Osteocyte (in vitro differentiated cells): ENCODE results near the gene SPON1. TPM values are rescaled to one million over a fixed set of nuclear protein-coding genes. Genes with fewer than 3 reads are reported as not detected.
"Not testable (repeated sequence)": the region's sequence is repeated elsewhere in the genome, so short reads cannot be mapped to it uniquely, and the experiment has no call there.

Source experiments
- DNase-seq: peaks from one replicate; pipeline ENCODE4 v3.0.0; 2021; ENCODE audit warnings: mixed read lengths; ENCODE audit not compliant: unreplicated experiment; ENCODE audit errors: extremely low spot score
- H3K27ac Mint-ChIP-seq: one replicate; pipeline ENCODE4 v1.8.0; 2021; ENCODE audit warnings: mild to moderate bottlenecking, mixed read lengths; ENCODE audit not compliant: unreplicated experiment
- H3K27me3 Mint-ChIP-seq: one replicate; pipeline ENCODE4 v1.8.0; 2021; ENCODE audit warnings: mixed read lengths; ENCODE audit not compliant: unreplicated experiment
- H3K36me3 Mint-ChIP-seq: one replicate; pipeline ENCODE4 v1.8.0; 2021; ENCODE audit warnings: mixed read lengths; ENCODE audit not compliant: unreplicated experiment
- H3K4me1 Mint-ChIP-seq: one replicate; pipeline ENCODE4 v1.8.0; 2021; ENCODE audit warnings: mixed read lengths; ENCODE audit not compliant: unreplicated experiment
- H3K4me3 Mint-ChIP-seq: one replicate; pipeline ENCODE4 v1.8.0; 2021; ENCODE audit warnings: mild to moderate bottlenecking, moderate library complexity, mixed read lengths; ENCODE audit not compliant: unreplicated experiment
- H3K9me3 Mint-ChIP-seq: one replicate; pipeline ENCODE4 v1.8.0; 2021; ENCODE audit warnings: mixed read lengths; ENCODE audit not compliant: unreplicated experiment
- CTCF ChIP-seq: fragments of 200-600 bp; sonication (generic); IDR thresholded peaks from 2 replicates; pipeline ENCODE4 v1.5.0; 2021; ENCODE audit warnings: antibody characterized with exemption, mild to moderate bottlenecking, moderate library complexity
- total RNA-seq: library from RNA; stranded (reverse); gene quantifications from 2 replicates; pipeline ENCODE4 v1.2.1, GENCODE V29; 2021

SPON1 gene
- total RNA-seq, 1 donor from 2014 or later: 0.05 TPM

- Mint-ChIP-seq H3K27me3 (peaks cover 61% of the 10 kb centered on the region), H3K27ac (no peak overlapping the region), H3K36me3 (no peaks in the 10 kb centered on the region), H3K4me1 (no peaks in the 10 kb centered on the region), H3K9me3 (no peaks in the 10 kb centered on the region), H3K4me3 (no peak overlapping the region)
- TF ChIP-seq CTCF: no peak
- DNase-seq: no peak
These were observed 282.4 kb downstream of the SPON1 start for GRCh38 chr11:14244926-14245325.

DNA sequence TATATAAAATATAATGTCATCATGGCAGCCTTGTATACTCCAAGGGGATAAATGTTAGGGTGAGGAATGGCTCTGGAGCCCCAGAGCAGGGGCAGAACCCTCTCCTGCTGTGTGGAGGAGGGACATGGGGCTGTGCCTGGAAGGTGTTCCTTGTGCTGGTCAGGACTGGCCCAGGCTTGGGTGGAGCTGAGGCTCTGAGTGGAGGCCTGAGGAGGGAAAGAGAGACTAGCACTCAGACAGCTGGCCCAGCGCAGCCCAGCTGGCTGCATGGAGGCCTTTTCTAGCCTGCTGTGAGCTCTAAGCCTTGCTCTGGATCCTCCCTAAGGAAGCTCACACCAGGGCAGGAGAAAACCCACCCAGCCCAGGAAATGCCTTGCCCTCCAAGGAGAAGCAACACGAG is 282.9 kb downstream of the SPON1 start:
- no peak for TF ChIP-seq CTCF
- H3K27me3 Mint-ChIP-seq: peaks cover 66% of the 10 kb centered on the region
- no peaks in the 10 kb centered on the region for H3K36me3 Mint-ChIP-seq
- H3K4me3 Mint-ChIP-seq: no peak overlapping the region
- H3K9me3 Mint-ChIP-seq: no peaks in the 10 kb centered on the region
- no peak for DNase-seq
- H3K4me1 Mint-ChIP-seq: no peaks in the 10 kb centered on the region
- no peak overlapping the region for H3K27ac Mint-ChIP-seq

DNA sequence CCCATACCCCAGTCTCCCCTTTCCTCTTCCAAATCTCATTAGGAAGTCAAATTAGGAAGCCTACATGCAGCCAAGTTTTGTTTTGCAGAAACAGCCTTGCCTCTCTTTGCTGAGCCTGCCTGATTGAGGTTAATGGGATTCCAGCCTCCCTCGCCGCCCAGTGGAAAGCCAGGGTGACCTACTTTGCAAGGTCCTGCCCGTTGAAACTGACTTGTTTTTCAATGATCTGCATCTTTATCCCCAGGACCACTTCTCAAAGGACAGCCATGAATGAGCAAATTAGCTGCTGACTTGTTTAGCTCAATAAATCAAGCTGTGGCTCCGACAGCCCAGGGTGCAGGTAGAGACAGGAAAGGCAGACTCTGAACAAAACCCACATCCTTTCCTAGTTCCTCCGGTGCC is 286.1 kb downstream of the SPON1 start:
- no peak for TF ChIP-seq CTCF
- H3K36me3 Mint-ChIP-seq: no peaks in the 10 kb centered on the region
- DNase-seq: no peak
- no peaks in the 10 kb centered on the region for H3K4me1 Mint-ChIP-seq
- no peak overlapping the region for H3K4me3 Mint-ChIP-seq
- no peak overlapping the region for H3K27ac Mint-ChIP-seq
- no peaks in the 10 kb centered on the region for H3K9me3 Mint-ChIP-seq
- H3K27me3 Mint-ChIP-seq: peaks cover 70% of the 10 kb centered on the region

DNA sequence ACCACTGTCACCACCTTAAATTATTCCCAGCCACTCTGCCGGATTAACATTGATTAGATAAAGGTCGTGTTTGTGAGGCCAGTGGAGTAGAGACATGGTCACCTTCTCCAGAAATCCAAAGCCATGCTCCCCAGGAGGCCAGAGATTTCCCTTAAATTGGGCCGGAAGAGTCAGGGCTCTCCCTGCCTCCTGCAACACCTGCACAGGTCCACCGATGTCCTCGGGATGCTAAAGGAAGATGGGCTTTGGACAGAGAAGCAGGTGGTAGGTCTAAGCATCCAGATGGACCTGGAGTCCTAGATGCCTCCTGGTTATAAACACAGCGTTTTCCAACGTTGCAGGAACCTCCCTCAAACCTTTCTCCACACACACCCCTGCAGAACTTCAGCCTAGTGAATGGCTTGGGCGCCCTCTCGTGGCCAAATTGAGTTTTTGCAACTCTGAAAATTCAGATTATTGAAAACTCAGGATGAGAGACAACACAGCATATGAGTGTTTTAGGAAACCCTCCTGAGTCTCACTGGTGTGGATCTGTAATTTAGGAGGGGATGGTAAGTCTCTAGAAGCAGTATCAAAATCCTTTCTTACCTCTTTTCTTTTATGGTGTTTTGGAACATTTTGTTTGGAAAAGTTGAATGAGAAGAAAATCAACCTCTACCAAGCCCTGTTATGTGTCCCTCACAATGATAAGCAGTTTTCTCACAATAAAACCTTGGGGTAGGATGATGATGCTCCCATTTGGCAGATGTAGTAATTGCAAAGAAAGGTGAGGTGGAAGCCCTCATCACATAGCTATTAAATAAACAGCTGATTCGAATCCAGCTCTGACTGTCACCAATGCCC is 286.8 kb downstream of the SPON1 start:
- peak; percentile 89 for TF ChIP-seq CTCF
- Mint-ChIP-seq H3K27ac (no peak overlapping the region), H3K9me3 (no peaks in the 10 kb centered on the region), H3K36me3 (no peaks in the 10 kb centered on the region), H3K4me3 (no peak overlapping the region), H3K27me3 (peaks cover 71% of the 10 kb centered on the region), H3K4me1 (no peaks in the 10 kb centered on the region)
- DNase-seq: no peak

- Mint-ChIP-seq H3K4me1 (no peaks in the 10 kb centered on the region), H3K4me3 (no peak overlapping the region), H3K36me3 (no peaks in the 10 kb centered on the region), H3K9me3 (no peaks in the 10 kb centered on the region), H3K27me3 (peaks cover 61% of the 10 kb centered on the region), H3K27ac (no peak overlapping the region)
- no peak for TF ChIP-seq CTCF
- no peak for DNase-seq
These were observed 289.2 kb downstream of the SPON1 start for GRCh38 chr11:14251754-14252153.

DNA sequence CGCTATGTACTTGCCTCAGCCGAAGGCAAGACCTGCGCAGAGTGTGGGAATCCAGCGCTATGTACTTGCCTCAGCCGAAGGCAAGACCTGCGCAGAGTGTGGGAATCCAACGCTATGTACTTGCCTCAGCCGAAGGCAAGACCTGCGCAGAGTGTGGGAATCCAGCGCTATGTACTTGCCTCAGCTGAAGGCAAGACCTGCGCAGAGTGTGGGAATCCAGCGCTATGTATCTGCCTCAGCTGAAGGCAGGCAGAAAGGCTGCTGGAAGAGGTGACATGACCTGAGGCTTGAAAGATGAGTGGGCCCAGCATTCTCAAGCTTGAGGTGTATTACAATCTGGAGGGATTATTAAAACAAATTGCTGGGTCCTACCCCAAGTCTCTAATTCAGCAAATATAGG is 290.0 kb downstream of the SPON1 start:
- not testable (repeated sequence) for DNase-seq, H3K9me3 Mint-ChIP-seq, H3K36me3 Mint-ChIP-seq, H3K27ac Mint-ChIP-seq, H3K4me1 Mint-ChIP-seq, H3K4me3 Mint-ChIP-seq
- H3K27me3 Mint-ChIP-seq: peaks cover 54% of the 10 kb centered on the region
